GM12874 (cell line): ENCODE measurements around the gene CPNE8.

Experiments used
- TF ChIP-seq, protein P1 (sequence below): IDR thresholded peaks from 2 replicates; pipeline ENCODE4 v1.5.1; 2011; ENCODE audit warnings: low read depth, mild to moderate bottlenecking, control low read depth, low read length, moderate library complexity; ENCODE audit not compliant: insufficient read depth

CPNE8 gene

DNA sequence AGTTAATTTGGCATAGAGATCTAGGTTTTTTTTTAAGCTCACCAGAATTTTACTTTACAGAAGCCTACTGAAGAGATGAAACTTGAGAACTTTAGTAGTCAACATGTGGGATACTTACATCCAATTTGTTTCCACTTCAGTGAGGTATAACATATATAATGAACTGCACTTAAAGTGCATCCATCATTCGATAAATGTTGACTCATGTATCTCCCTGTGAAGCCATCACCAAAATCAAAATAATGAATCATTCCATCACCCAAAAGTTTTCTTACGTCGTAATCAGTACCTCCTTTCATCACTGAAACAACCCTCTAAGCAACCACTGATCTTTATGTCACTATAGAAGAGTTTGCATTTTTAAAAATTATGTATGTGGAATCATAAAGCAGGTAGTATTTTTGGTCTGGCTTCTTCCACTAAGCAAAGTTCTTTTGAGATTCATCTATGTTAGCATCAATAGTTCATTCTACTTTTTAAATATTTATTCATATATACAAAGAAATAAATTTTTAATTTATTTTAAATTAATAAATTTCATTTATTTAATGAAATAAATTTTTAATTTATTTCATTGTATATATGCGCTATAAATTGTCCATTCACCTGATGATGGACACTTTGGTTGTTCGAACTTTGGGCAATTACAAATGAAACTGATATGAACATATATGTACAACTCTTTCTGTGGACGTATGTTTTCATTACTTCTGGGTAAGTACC lies 2.0 kb upstream of the CPNE8 start:
- TF ChIP-seq, protein P1, sequence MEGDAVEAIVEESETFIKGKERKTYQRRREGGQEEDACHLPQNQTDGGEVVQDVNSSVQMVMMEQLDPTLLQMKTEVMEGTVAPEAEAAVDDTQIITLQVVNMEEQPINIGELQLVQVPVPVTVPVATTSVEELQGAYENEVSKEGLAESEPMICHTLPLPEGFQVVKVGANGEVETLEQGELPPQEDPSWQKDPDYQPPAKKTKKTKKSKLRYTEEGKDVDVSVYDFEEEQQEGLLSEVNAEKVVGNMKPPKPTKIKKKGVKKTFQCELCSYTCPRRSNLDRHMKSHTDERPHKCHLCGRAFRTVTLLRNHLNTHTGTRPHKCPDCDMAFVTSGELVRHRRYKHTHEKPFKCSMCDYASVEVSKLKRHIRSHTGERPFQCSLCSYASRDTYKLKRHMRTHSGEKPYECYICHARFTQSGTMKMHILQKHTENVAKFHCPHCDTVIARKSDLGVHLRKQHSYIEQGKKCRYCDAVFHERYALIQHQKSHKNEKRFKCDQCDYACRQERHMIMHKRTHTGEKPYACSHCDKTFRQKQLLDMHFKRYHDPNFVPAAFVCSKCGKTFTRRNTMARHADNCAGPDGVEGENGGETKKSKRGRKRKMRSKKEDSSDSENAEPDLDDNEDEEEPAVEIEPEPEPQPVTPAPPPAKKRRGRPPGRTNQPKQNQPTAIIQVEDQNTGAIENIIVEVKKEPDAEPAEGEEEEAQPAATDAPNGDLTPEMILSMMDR: no peak

GRCh38 chr12:38906482-38907200 lies 1.2 kb upstream of the CPNE8 start:
- TF ChIP-seq, protein P1: peak; percentile 93

DNA sequence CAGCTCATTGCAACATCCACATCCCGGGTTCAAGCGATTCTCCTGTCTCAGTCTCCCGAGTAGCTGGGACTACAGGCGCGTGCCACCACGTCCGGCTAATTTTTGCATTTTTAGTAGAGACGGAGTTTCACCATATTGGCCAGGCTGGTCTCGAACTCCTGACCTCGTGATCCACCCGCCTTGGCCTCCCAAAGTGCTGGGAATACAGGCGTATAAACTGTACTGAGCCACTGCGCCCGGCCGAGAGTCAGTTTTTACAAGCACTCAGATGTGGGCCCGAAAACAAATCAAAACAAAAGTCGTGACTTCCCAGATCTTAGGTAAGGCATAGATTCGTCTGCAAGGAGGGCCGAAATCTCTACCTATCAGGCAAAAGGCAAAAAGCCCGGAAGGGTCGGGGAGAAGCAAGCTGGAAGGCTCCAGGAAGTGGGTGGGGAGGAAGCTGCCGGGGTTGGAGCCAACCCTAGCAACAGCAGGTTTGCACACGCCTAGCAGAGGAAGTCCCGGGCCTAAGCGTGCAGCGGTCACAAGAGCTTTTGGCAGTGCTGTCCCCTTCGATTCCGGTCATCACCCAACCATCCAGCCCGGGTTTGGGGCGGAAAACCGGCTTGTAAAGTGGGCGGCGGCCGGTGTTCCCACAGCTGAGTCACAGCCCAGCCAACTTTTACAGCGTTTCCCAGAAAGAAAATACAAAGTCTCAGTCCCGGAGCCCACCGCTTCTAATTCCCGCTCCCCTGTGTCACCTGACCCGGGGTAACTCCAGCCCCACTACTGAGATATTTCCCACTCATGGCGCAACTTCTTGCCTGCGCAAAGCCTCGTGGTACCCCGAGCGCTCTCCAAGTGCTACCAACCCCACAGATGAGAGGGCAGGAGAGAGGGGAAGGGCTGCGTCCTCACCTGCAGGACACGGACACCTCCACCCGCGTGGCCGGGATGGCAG lies 583 bp downstream of the CPNE8 start:
- TF ChIP-seq, protein P1: no peak

GRCh38 chr12:38903596-38903995 lies 1.8 kb downstream of the CPNE8 start:
- TF ChIP-seq, protein P1: no peak

GRCh38 chr12:38898001-38898684 lies 7.2 kb downstream of the CPNE8 start:
- TF ChIP-seq, protein P1: no peak

- TF ChIP-seq, protein P1: no peak
These were observed 9.9 kb downstream of the CPNE8 start for GRCh38 chr12:38895446-38895845.
